GM12878 (cell line): ENCODE results near the gene CLEC16A. TPM values are rescaled to one million over a fixed set of nuclear protein-coding genes. Genes with fewer than 3 reads are reported as not detected.
A peak's percentile ranks its signal among the peaks of the same experiment; 100 is the strongest.

ENCODE experiments used
- ATAC-seq: fragments of 200-7000 bp; cut with Tn5 transposase; 3 replicates; pipeline ENCODE4 v1.9.1; 2020; ENCODE audit warnings: mild to moderate bottlenecking, moderate library complexity
- BruUV-seq: library from RNA; stranded (reverse); fragments of 400-500 nt; replicated peaks from 2 replicates; lab custom pipeline; 2021; lab: Mats Ljungman, UMichigan
- CTCF ChIA-PET: fragments of 300-600 bp; sonication (Branson Sonifier 250); formaldehyde crosslinking; extraction: SDS; loops from one replicate; lab custom pipeline; 2021; ENCODE audit warnings: inconsistent platforms; lab: Yijun Ruan, JAX
- POLR2A ChIA-PET: fragments of 350-600 bp; formaldehyde crosslinking; extraction: SDS; loops from one replicate; lab custom pipeline; 2021; ENCODE audit warnings: inconsistent platforms; lab: Charles Lee
- RAD21 ChIA-PET: fragments of 300-600 bp; sonication (Branson Sonifier 250); formaldehyde crosslinking; loops from one replicate; lab custom pipeline; 2023; ENCODE audit warnings: antibody characterized with exemption; ENCODE audit not compliant: unreplicated experiment; lab: Charles Lee
- SMC1A ChIA-PET: fragments of 300-600 bp; sonication (Branson Sonifier 250); formaldehyde crosslinking; loops from one replicate; lab custom pipeline; 2023; ENCODE audit not compliant: unreplicated experiment, uncharacterized antibody; lab: Charles Lee
- DNase-seq: peaks from one replicate; pipeline ENCODE4 v3.0.0-alpha.2; 2011; ENCODE audit warnings: low read depth, low spot score
- FAIRE-seq: peaks from 3 replicates; lab custom pipeline; 2011; peaks lifted over from hg19 to GRCh38; lab: Jason Lieb, UNC
- H2AFZ ChIP-seq: 2 replicates; pipeline ENCODE4 v1.6.0; 2011; ENCODE audit warnings: low read depth, low read length, control low read depth; ENCODE audit not compliant: control insufficient read depth
- H3K27ac ChIP-seq: 2 replicates; pipeline ENCODE4 v1.5.1; 2011; ENCODE audit warnings: control low read depth; ENCODE audit not compliant: control insufficient read depth, insufficient read depth
- H3K27me3 ChIP-seq, 2 experiments: replicated peaks in 1 of 2; 2 replicates each; pipeline versions ENCODE4 v1.6.0 to v1.6.1; 2011; ENCODE audit warnings: low read length in 1 of 2; ENCODE audit not compliant: control insufficient read depth in 2 of 2, insufficient read depth in 2 of 2
- H3K36me3 ChIP-seq, 2 experiments: 2 replicates each; pipeline ENCODE4 v1.5.1; 2011; ENCODE audit warnings: low read length in 1 of 2; ENCODE audit not compliant: control insufficient read depth in 2 of 2, insufficient read depth in 2 of 2
- H3K4me1 ChIP-seq: 2 replicates; pipeline ENCODE4 v1.6.1; 2011; ENCODE audit warnings: mild to moderate bottlenecking, low read length, moderate library complexity, mixed read lengths; ENCODE audit not compliant: control insufficient read depth, insufficient read depth
- H3K4me2 ChIP-seq: 2 replicates; pipeline ENCODE4 v1.6.0; 2011; ENCODE audit warnings: control low read depth; ENCODE audit not compliant: control insufficient read depth, insufficient read depth
- H3K4me3 ChIP-seq: fragments of 200-600 bp; sonication (generic); 2 replicates; pipeline ENCODE4 v1.5.1; 2016
- H3K79me2 ChIP-seq: 2 replicates; pipeline ENCODE4 v1.6.0; 2011; ENCODE audit warnings: low read length; ENCODE audit not compliant: control insufficient read depth, insufficient read depth
- H3K9ac ChIP-seq: 2 replicates; pipeline ENCODE4 v1.8.0; 2011; ENCODE audit warnings: low read length, control low read depth, mixed read lengths; ENCODE audit not compliant: control insufficient read depth, insufficient read depth
- H3K9me3 ChIP-seq: replicated peaks from 3 replicates; pipeline ENCODE4 v1.5.1; 2011; ENCODE audit warnings: mild to moderate bottlenecking, low read length; ENCODE audit not compliant: control insufficient read depth, insufficient read depth
- H4K20me1 ChIP-seq: 2 replicates; pipeline ENCODE4 v1.6.0; 2011; ENCODE audit not compliant: control insufficient read depth, insufficient read depth
- BACH1 ChIP-seq: fragments of 450-650 bp; IDR thresholded peaks from 2 replicates; pipeline ENCODE4 v1.6.1; 2017; ENCODE audit warnings: mild to moderate bottlenecking, borderline replicate concordance
- BHLHE40 ChIP-seq, 2 experiments: fragments of 450-650 bp in 1 of 2; IDR thresholded peaks; 2 replicates each; pipeline ENCODE4 v1.6.1; 2011 to 2017; ENCODE audit warnings: low read depth in 2 of 2, borderline replicate concordance in 1 of 2, improper control_type of control experiment in 1 of 2, low read length in 1 of 2, mild to moderate bottlenecking in 1 of 2
- EED ChIP-seq: sonication (generic); IDR thresholded peaks from 2 replicates; pipeline ENCODE4 v1.6.1; 2016; ENCODE audit warnings: antibody characterized with exemption, low read depth
- HDGF ChIP-seq: fragments of 450-650 bp; IDR thresholded peaks from 2 replicates; pipeline ENCODE4 v1.6.1; 2016; ENCODE audit warnings: antibody characterized with exemption
- IKZF1 ChIP-seq: fragments of 450-650 bp; conservative IDR thresholded peaks from 2 replicates; pipeline ENCODE4 v1.6.1; 2017; ENCODE audit warnings: antibody characterized with exemption, mild to moderate bottlenecking
- IKZF2 ChIP-seq, 2 experiments: fragments of 450-650 bp; IDR thresholded peaks; 2 replicates each; pipeline ENCODE4 v1.6.1; 2017; ENCODE audit warnings: mild to moderate bottlenecking in 2 of 2, moderate library complexity in 2 of 2
- JUND ChIP-seq: IDR thresholded peaks from 2 replicates; pipeline ENCODE4 v1.6.1; 2012; ENCODE audit warnings: low read depth, mild to moderate bottlenecking, low read length, improper control_type of control experiment, moderate library complexity
- MAX ChIP-seq: IDR thresholded peaks from 2 replicates; pipeline ENCODE4 v1.6.1; 2012; ENCODE audit warnings: low read depth, low read length, improper control_type of control experiment
- MTA2 ChIP-seq: fragments of 450-650 bp; IDR thresholded peaks from 2 replicates; pipeline ENCODE4 v1.6.1; 2016; ENCODE audit warnings: low read depth, mild to moderate bottlenecking, moderate library complexity
- NR2F1 ChIP-seq: fragments of 450-650 bp; conservative IDR thresholded peaks from 2 replicates; pipeline ENCODE4 v1.6.1; 2017; ENCODE audit warnings: mild to moderate bottlenecking
- POU2F2 ChIP-seq: IDR thresholded peaks from 3 replicates; pipeline ENCODE4 v1.6.1; 2011; ENCODE audit warnings: low read depth, mild to moderate bottlenecking, low read length, borderline replicate concordance
- STAT1 ChIP-seq: fragments of 450-650 bp; conservative IDR thresholded peaks from 2 replicates; pipeline ENCODE4 v1.6.1; 2014; ENCODE audit warnings: antibody characterized with exemption, mild to moderate bottlenecking
- TCF3 ChIP-seq: IDR thresholded peaks from 2 replicates; pipeline ENCODE4 v1.6.1; 2012; ENCODE audit warnings: low read depth, mild to moderate bottlenecking, low read length, borderline replicate concordance; ENCODE audit not compliant: insufficient read depth
- WGBS: methylation state at CpG from one replicate; pipeline ENCODE4 v1.1.6; 2016; ENCODE audit warnings: low lambda C conversion rate; ENCODE audit not compliant: insufficient replicate concordance, insufficient coverage; ENCODE audit errors: missing lambda C conversion rate; 5-methylcytosine and 5-hydroxymethylcytosine counted together
- in situ Hi-C: fragments of 300-500 bp; cut with MboI; formaldehyde crosslinking; loops from 9 replicates; pipeline ENCODE4 v1.14.3; 2018; ENCODE audit warnings: mixed read lengths
- intact Hi-C: fragments of 100-400 bp; cut with micrococcal nuclease; formaldehyde crosslinking; loops from one replicate; pipeline ENCODE4 v1.14.2; 2022; ENCODE audit not compliant: unreplicated experiment
- polyA plus RNA-seq, 11 experiments: library from polyadenylated mRNA; depleted of rRNA in 4 of 11; unstranded in 6 of 11; stranded (reverse) in 5 of 11; fragments of >200 nt; fragmentation: Nextera tagmentation in 4 of 11; fragmentation: Illumina TruSeq in 1 of 11; extraction: Ambion mirVana in 4 of 11; extraction: Trizol in 1 of 11; gene quantifications; 1 replicate in 1 of 11; 2 replicates in 10 of 11; pipeline versions ENCODE4 v1.2.1 to v1.2.3, GENCODE V29; 2011 to 2016; ENCODE audit warnings: inconsistent platforms in 2 of 11, missing spikeins in 2 of 11, low read depth in 1 of 11
- total RNA-seq, 4 experiments: library from RNA; depleted of rRNA in 3 of 4; stranded (reverse); fragments of >200 nt in 3 of 4; fragmentation: Illumina TruSeq in 1 of 4; extraction: Trizol in 1 of 4; gene quantifications; 2 replicates each; pipeline versions ENCODE4 v1.2.1 to v1.2.3, GENCODE V29; 2013 to 2021

The CLEC16A gene
- total and polyA plus RNA-seq, 10 of the 15 experiments (the other 5 are each of a cell fraction or from before 2014, with no cell fraction given): 1.5 to 28.8 (median 19.2) TPM

- DNase-seq: peak; percentile 30
- H3K27me3 ChIP-seq: no peaks in the 10 kb centered on the region
- peak overlapping the region; percentile 30; the same call in 1 of the 2 replicates for H3K9ac ChIP-seq
- peak overlapping the region; percentile 58 for H3K27ac ChIP-seq
- intact Hi-C loops (no loop called here), in situ Hi-C loops (no loop called here)
- no peaks in the 10 kb centered on the region for H4K20me1 ChIP-seq
- 39% methylated on average over 7 of the region's 7 CpGs for WGBS
- H3K4me3 ChIP-seq: no peak overlapping the region
- no peak for ATAC-seq
- BruUV-seq: no TSS peak
- H3K4me2 ChIP-seq: peak overlapping the region; percentile 32
- POLR2A ChIA-PET: interaction anchor here (0.6 to 1.9 kb wide), 4 partner anchors 10 to 77 kb away, joined by 3 to 6 read pairs (median 4); no protein-coding TSS in a partner anchor
- H3K4me1 ChIP-seq: peaks cover 48% of the 10 kb centered on the region
- CTCF ChIA-PET: no interaction called here
- H3K9me3 ChIP-seq: no peaks in the 10 kb centered on the region
- FAIRE-seq: no peak
- SMC1A ChIA-PET: interaction anchor here (0.9 to 2.4 kb wide), 10 partner anchors 8 to 122 kb away, joined by 3 to 12 read pairs (median 4); no protein-coding TSS in a partner anchor
- RAD21 ChIA-PET: interaction anchor here (1.0 to 1.2 kb wide), 2 partner anchors 82 to 193 kb away, joined by 3 read pairs; no protein-coding TSS in a partner anchor
- no peaks in the 10 kb centered on the region for H3K79me2 ChIP-seq
- H2AFZ ChIP-seq: no peak overlapping the region
- 0 out of 2 replicates have a peak, but pooled peaks have one; percentile 25 for TF ChIP-seq HDGF
- no peak for TF ChIP-seq STAT1
- H3K36me3 ChIP-seq: peaks cover 0 to 7% of the 10 kb centered on the region in 2 experiments; a peak in 2 of 4 replicates
Observed at GRCh38 chr16:11175106-11175786, 230.9 kb downstream of the CLEC16A start.

GRCh38 chr16:11175787-11176341 lies 231.5 kb downstream of the CLEC16A start:
- in situ Hi-C loops: no loop called here
- TF ChIP-seq IKZF1 (peak; percentile 73), BHLHE40 (IDR thresholded peaks at IDR 0.05; ENCODE audit: borderline replicate concordance in 1 of 2, low read depth in 2 of 2, low read length in 1 of 2) (peak; percentile 84 to 85), NR2F1 (peak; percentile 69), POU2F2 (peak; percentile 81), MAX (peak; percentile 59), TCF3 (0 out of 2 replicates have a peak, but pooled peaks have one; percentile 59), JUND (peak; percentile 64; the same call in 1 of the 2 replicates), BACH1 (peak; percentile 21; the same call in 1 of the 2 replicates), EED (peak; percentile 59; the same call in 1 of the 2 replicates), MTA2 (peak; percentile 49; the same call in 1 of the 2 replicates), IKZF2 (IDR thresholded peaks at IDR 0.05) (peak; percentile 73)

More at GRCh38 chr16:11175787-11176341, 231.5 kb downstream of the CLEC16A start:
- peak; percentile 63 for ATAC-seq
- no peaks in the 10 kb centered on the region for H4K20me1 ChIP-seq
- no peak overlapping the region for H2AFZ ChIP-seq
- H3K4me1 ChIP-seq: peaks cover 54% of the 10 kb centered on the region
- no peaks in the 10 kb centered on the region for H3K27me3 ChIP-seq
- no peak overlapping the region for H3K9ac ChIP-seq
- CTCF ChIA-PET: interaction anchor here (1.4 kb wide), 1 partner anchor 31 kb away, joined by 4 read pairs; no protein-coding TSS in a partner anchor
- DNase-seq: peak; percentile 95
- H3K4me3 ChIP-seq: no peak overlapping the region
- H3K36me3 ChIP-seq: peaks cover 0 to 5% of the 10 kb centered on the region in 2 experiments; a peak in 2 of 4 replicates
- peak overlapping the region; percentile 62 for H3K27ac ChIP-seq
- intact Hi-C loops: no loop called here
- no peaks in the 10 kb centered on the region for H3K79me2 ChIP-seq
- FAIRE-seq: peak; percentile 49
- RAD21 ChIA-PET: interaction anchor here (0.9 to 1.6 kb wide), 5 partner anchors 49 to 194 kb away, joined by 3 to 4 read pairs (median 3); no protein-coding TSS in a partner anchor
- no TSS peak for BruUV-seq
- WGBS: 6% methylated on average over 11 of the region's 11 CpGs
- H3K9me3 ChIP-seq: no peaks in the 10 kb centered on the region
- peak overlapping the region; percentile 32 for H3K4me2 ChIP-seq
- SMC1A ChIA-PET: interaction anchor here (0.9 to 2.4 kb wide), 13 partner anchors 7 to 210 kb away, joined by 3 to 12 read pairs (median 4); no protein-coding TSS in a partner anchor
- POLR2A ChIA-PET: interaction anchor here (0.6 to 1.9 kb wide), 5 partner anchors 9 to 76 kb away, joined by 3 to 6 read pairs (median 4); no protein-coding TSS in a partner anchor
